ENCODE results near the gene PMF1. TPM values are rescaled to one million over a fixed set of nuclear protein-coding genes. Genes with fewer than 3 reads are reported as not detected.
A peak's percentile ranks its signal among the peaks of the same experiment; 100 is the strongest.

PMF1 gene
- total and polyA plus RNA-seq, 2 donors (not counting 3 experiments of a cell fraction or from before 2014, with no cell fraction given), result 58.4 to 134 TPM

GRCh38 chr1:156246781-156247459, 34.1 kb downstream of the PMF1 start:
- H3K27ac ChIP-seq (ENCODE audit: insufficient read depth, low read depth, low read length), result no peak overlapping the region
- H3K36me3 ChIP-seq (ENCODE audit: control insufficient read depth in 2 of 2, extremely low read depth in 1 of 2, insufficient read depth in 2 of 2, low read length in 2 of 2), result peaks cover 4 to 28% of the 10 kb centered on the region in 2 experiments
- H2AFZ ChIP-seq (ENCODE audit: low read depth, low read length), result no peak overlapping the region
- no peaks in the 10 kb centered on the region for H4K20me1 ChIP-seq (replicated peaks; ENCODE audit: control insufficient read depth, extremely low read depth, insufficient read depth, low read length)
- no peaks in the 10 kb centered on the region for H3K9me3 ChIP-seq (replicated peaks; ENCODE audit: control insufficient read depth, insufficient read depth, low read length)
- H3K4me2 ChIP-seq (ENCODE audit: insufficient read depth, low read length), result no peak overlapping the region
- dilution Hi-C loops (cut with MboI; ENCODE audit: extremely low pct_ligation_motif_present, low sequenced_read_pairs) (no loop called here), intact Hi-C loops (cut with micrococcal nuclease) (no loop called here)
- no peak overlapping the region for H3K9ac ChIP-seq (replicated peaks; ENCODE audit: extremely low read depth, insufficient read depth, low read length)
- ChIA-PET POLR2A (no interaction called here), CTCF (interaction anchor here (1.6 to 3.8 kb wide), 3 partner anchors 14 to 101 kb away, joined by 3 to 17 read pairs (median 7); no protein-coding TSS in a partner anchor)
- H3K79me2 ChIP-seq (ENCODE audit: control insufficient read depth, insufficient read depth, low read length), result no peaks in the 10 kb centered on the region
- BruUV-seq (replicated peaks), result no TSS peak
- TF ChIP-seq FOS (IDR thresholded peaks at IDR 0.05; ENCODE audit: borderline replicate concordance, insufficient read depth, low read length), result no peak
- no peak for TF ChIP-seq MYC (IDR thresholded peaks at IDR 0.05; ENCODE audit: low read depth, low read length)
- no peak for TF ChIP-seq CTCF (IDR thresholded peaks at IDR 0.05; ENCODE audit: extremely low read depth in 1 of 2, insufficient read depth in 1 of 2, low read depth in 1 of 2, low read length in 2 of 2)
- TF ChIP-seq MAX (IDR thresholded peaks at IDR 0.05; ENCODE audit: insufficient read depth, insufficient read length), result no peak
- peak; percentile 54 for TF ChIP-seq POLR2A (IDR thresholded peaks at IDR 0.05; ENCODE audit: low read depth, low read length)
- DNase-seq (ENCODE audit: low read depth, low spot score), result no peak
- H3K27me3 ChIP-seq (ENCODE audit: control insufficient read depth in 2 of 2, insufficient read depth in 2 of 2, low read length in 2 of 2), result peaks cover 0 to 4% of the 10 kb centered on the region in 2 experiments
- no peak overlapping the region for H3K4me3 ChIP-seq (replicated peaks in 1 of 3; ENCODE audit: insufficient read depth in 1 of 3, low read depth in 1 of 3, low read length in 3 of 3)
- H3K4me1 ChIP-seq (ENCODE audit: control insufficient read depth, extremely low read depth, insufficient read depth, low read length), result peaks cover 11% of the 10 kb centered on the region
- H3K9me1 ChIP-seq (replicated peaks; ENCODE audit: control insufficient read depth, extremely low read depth, insufficient read depth, low read length), result no peaks in the 10 kb centered on the region
- no peak for FAIRE-seq

Measured in endothelial cell of umbilical vein (primary cell).